ENCODE data around the gene NDUFB7. TPM values are rescaled to one million over a fixed set of nuclear protein-coding genes. Genes with fewer than 3 reads are reported as not detected.
A peak's percentile ranks its signal among the peaks of the same experiment; 100 is the strongest.

Gene NDUFB7
- total RNA-seq, 1 donor from 2014 or later, result 117 TPM

DNA sequence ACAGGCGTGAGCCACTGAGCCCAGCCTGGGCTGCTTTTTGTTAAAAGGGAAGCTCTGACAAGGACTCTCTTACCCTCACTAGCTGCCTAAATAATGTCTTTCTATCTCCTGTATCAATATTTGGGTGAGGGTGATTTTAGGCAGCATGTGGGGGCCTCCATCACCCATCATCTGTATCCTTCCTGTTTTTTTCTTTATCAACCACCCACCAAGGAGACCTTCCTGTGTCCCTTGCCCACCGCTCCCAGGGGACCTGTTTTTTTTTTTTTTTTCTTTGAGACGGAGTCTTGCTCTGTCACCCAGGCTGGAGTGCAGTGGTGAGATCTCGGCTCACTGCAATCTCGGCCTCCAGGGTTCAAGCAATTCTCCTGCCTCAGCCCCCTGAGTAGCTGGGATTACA is 5.4 kb upstream of the NDUFB7 start:
- H3K36me3 Mint-ChIP-seq, result no peaks in the 10 kb centered on the region
- TF ChIP-seq, protein P1, sequence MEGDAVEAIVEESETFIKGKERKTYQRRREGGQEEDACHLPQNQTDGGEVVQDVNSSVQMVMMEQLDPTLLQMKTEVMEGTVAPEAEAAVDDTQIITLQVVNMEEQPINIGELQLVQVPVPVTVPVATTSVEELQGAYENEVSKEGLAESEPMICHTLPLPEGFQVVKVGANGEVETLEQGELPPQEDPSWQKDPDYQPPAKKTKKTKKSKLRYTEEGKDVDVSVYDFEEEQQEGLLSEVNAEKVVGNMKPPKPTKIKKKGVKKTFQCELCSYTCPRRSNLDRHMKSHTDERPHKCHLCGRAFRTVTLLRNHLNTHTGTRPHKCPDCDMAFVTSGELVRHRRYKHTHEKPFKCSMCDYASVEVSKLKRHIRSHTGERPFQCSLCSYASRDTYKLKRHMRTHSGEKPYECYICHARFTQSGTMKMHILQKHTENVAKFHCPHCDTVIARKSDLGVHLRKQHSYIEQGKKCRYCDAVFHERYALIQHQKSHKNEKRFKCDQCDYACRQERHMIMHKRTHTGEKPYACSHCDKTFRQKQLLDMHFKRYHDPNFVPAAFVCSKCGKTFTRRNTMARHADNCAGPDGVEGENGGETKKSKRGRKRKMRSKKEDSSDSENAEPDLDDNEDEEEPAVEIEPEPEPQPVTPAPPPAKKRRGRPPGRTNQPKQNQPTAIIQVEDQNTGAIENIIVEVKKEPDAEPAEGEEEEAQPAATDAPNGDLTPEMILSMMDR (IDR thresholded peaks at IDR 0.05; ENCODE audit: unreplicated experiment), result no peak
- no peaks in the 10 kb centered on the region for H3K27me3 Mint-ChIP-seq (ENCODE audit: low read depth)
- no peaks in the 10 kb centered on the region for H3K9me3 Mint-ChIP-seq
- H3K4me1 Mint-ChIP-seq, result peaks cover 3% of the 10 kb centered on the region
- no peak overlapping the region for H3K27ac Mint-ChIP-seq
- DNase-seq (ENCODE audit: low spot score in 2 of 2, unreplicated experiment in 2 of 2), result no peak
- H3K4me3 Mint-ChIP-seq, result no peak overlapping the region

DNA sequence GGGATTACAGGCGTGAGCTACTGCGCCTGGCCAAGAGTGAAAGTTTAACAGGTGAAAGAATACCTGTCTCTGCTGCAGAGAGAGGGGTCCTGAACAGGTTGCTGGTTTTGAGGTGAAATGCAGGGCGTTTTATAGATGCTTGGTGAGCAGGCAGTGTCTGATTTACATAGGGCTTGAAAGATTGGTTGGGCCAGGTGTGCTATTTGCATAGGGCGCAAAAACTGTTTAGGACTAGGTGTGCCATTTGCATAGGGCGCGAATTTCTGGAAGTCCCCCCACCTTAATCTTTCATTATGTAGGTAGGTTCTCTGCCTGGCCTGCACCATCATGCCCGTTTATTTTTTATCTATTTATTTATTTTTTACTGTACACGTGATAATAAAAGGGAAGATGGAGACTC is 4.5 kb upstream of the NDUFB7 start:
- TF ChIP-seq, protein P1 (IDR thresholded peaks at IDR 0.05; ENCODE audit: unreplicated experiment), result no peak
- peaks cover 8% of the 10 kb centered on the region for H3K4me1 Mint-ChIP-seq

DNA sequence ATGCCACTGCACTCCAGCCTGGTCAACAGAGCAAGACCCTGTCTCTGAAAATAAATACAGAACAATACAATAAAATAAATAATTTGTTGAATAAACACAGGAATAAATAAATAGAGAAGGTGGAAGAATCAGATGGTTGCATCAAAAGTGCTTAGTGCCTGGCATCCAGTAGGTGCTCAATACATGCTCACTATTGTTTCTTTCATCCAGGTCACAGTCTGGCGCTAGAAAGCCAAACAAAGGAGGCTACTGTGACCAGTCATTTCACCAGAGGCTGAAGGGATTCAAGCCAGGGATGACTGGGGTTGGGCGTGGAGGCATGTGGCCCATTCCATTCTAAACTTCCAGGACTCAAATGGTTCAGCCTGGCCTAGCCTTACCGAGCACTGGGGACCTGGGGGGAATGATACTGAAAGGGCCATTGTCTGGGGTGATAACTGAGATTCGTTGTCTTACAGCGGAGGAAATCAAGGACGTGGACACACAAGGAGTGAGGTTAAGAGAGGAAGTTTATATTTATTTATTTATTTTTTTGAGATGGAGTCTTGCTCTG is 3.6 kb upstream of the NDUFB7 start:
- no peaks in the 10 kb centered on the region for H3K36me3 Mint-ChIP-seq
- no peaks in the 10 kb centered on the region for H3K27me3 Mint-ChIP-seq (ENCODE audit: low read depth)
- DNase-seq (ENCODE audit: low spot score in 2 of 2, unreplicated experiment in 2 of 2), result no peak
- peaks cover 14% of the 10 kb centered on the region for H3K4me1 Mint-ChIP-seq
- no peak overlapping the region for H3K4me3 Mint-ChIP-seq
- no peak overlapping the region for H3K27ac Mint-ChIP-seq
- TF ChIP-seq, protein P1 (IDR thresholded peaks at IDR 0.05; ENCODE audit: unreplicated experiment), result no peak
- no peaks in the 10 kb centered on the region for H3K9me3 Mint-ChIP-seq

More for the DNA sequence above, 4.5 kb upstream of the NDUFB7 start:
- no peak for DNase-seq (ENCODE audit: low spot score in 2 of 2, unreplicated experiment in 2 of 2)
- no peaks in the 10 kb centered on the region for H3K36me3 Mint-ChIP-seq
- no peak overlapping the region for H3K4me3 Mint-ChIP-seq
- no peaks in the 10 kb centered on the region for H3K9me3 Mint-ChIP-seq
- no peak overlapping the region for H3K27ac Mint-ChIP-seq
- no peaks in the 10 kb centered on the region for H3K27me3 Mint-ChIP-seq (ENCODE audit: low read depth)

DNA sequence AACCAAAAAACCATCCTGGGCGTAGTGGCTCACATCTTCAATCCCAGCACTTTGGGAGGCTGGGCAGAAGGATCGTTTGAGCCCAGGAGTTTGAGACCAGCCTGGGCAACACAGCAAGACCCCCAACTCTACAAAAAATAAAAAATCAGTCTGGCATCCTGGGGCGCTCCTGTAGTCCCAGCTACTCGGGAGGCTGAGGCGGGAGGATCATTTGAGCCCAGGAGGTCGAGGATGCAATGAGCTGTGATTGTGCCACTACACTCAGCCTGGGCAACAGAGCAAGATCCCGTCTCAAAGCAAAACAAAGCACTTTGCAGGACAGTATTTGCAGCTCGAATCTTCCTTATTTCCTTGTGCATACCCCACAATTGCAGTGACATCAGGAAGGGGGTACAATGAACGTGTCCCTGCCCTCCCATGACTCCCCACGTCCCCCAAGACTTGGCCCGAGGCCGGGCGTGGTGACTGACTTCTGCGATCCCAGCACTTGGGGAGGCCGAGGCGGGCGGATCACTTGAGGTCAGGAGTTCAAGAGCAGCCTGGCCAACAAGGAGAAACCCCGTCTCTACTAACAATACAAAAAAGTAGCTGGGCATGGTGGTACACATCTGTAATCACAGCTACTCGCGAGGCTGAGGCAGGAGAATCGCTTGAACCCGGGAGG is 870 bp downstream of the NDUFB7 start:
- TF ChIP-seq, protein P1 (IDR thresholded peaks at IDR 0.05; ENCODE audit: unreplicated experiment), result no peak
- H3K27ac Mint-ChIP-seq, result peak overlapping the region; percentile 85
- no peaks in the 10 kb centered on the region for H3K27me3 Mint-ChIP-seq (ENCODE audit: low read depth)
- no peak for DNase-seq (ENCODE audit: low spot score in 2 of 2, unreplicated experiment in 2 of 2)
- H3K4me1 Mint-ChIP-seq, result peaks cover 15% of the 10 kb centered on the region
- H3K9me3 Mint-ChIP-seq, result no peaks in the 10 kb centered on the region
- H3K4me3 Mint-ChIP-seq, result peak overlapping the region; percentile 95
- H3K36me3 Mint-ChIP-seq, result peaks cover 8% of the 10 kb centered on the region

DNA sequence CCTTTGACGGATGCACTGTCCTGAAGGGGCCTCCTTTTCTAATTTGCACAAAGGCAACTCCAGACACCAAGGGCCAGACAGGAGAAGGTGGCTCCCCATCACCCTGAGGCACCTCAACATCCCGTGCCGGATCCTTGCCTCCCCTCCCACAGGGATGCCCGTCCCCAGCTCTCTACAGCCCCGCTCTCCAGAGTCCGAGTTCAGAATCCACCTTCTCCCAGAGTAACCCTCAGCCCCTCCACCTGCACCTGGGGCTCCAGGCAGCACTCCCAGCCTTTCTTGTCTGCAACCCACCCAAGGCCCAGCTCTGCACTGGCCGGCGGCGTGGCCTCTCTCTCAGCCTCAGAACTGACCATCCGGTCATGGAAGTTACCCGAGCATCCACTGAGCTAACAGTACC is 4.8 kb downstream of the NDUFB7 start:
- no peak overlapping the region for H3K4me3 Mint-ChIP-seq
- no peak overlapping the region for H3K27ac Mint-ChIP-seq
- DNase-seq (ENCODE audit: low spot score in 2 of 2, unreplicated experiment in 2 of 2), result no peak
- peaks cover 10% of the 10 kb centered on the region for H3K36me3 Mint-ChIP-seq
- no peaks in the 10 kb centered on the region for H3K27me3 Mint-ChIP-seq (ENCODE audit: low read depth)
- no peaks in the 10 kb centered on the region for H3K9me3 Mint-ChIP-seq
- TF ChIP-seq, protein P1 (IDR thresholded peaks at IDR 0.05; ENCODE audit: unreplicated experiment), result no peak
- H3K4me1 Mint-ChIP-seq, result peaks cover 12% of the 10 kb centered on the region

Measured in mesothelial cell of epicardium (in vitro differentiated cells).